GM21390 (cell line): Measurements from ENCODE around the gene NUTF2.

ENCODE experiments used
- ATAC-seq: cut with Tn5 transposase; IDR thresholded peaks from one replicate; pipeline ENCODE4 v1.9.1; 2021; ENCODE audit not compliant: unreplicated experiment

The NUTF2 gene

DNA sequence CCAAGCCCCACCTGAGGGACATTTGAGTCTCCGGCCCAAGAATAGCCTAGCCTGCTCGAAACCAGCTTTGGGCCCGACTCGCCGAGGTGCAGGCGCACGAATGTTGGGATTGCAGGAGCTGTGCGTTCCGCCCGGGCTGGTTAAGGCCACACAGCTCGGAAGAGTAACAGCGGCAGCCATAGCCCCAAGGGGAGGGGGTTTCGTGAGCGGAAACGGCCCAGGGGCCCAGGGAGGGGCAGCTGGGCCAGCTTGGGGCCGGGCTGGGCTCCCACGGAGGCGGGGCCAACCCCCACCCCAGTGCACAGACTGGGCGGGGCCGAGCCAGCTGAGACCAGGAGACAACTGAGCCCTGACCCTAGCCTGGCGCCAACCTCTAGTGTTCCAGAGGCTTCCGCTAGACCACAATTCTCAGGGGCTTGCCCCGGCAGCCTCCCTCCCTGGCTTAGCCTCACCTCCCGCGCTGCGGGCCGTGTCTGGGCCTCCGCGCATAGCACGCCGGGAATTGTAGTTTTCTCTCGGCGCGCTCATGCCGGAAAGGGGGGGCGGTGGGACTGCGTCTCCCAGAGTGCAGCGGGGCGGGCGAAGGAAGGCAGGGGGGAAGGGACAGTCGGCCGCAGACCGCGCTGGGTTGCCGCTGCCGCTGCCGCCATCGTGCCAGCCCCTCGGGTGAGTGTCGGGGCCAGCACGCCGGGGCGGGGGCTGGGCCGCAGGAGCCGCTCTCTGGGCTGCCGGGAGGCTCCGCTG, at the start of gene NUTF2:
Gene NUTF2, plus strand, starts transcription at position 614 of the 744 bp plus-strand sequence. CDS start 18,198 bp downstream, outside the sequence.
- ATAC-seq: peak; percentile 55

DNA sequence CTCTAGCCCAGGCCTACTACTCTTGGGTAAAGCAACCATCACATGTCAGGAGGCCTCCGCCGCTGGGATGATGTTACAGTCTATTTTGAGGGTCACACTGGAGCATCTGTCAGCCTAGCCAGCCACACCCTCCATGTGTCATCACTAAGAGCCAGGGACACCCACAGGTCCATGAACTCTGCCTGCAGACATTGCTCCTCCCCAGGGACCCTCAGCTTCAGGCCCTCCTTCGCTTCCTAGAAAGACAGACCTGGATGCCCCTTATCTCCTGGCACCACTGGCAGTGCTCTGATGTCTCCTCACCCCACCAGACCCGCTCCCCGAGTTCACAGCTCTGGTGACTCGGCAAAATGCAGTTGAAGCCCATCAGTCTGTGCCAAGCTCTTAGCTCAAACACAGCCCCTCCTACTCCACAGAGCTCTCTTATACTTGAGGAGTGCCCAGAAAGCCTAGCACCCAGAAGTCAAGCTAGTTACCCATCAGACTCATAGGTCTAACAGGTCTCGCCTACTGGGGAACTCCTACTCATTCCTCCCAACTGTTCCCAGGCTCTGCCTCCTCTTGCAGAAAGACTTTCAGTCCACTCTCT, 46.3 kb upstream of the NUTF2 start:
- ATAC-seq: no peak

- ATAC-seq: no peak
Observed at GRCh38 chr16:67801241-67801640, 45.5 kb upstream of the NUTF2 start.

- no peak for ATAC-seq
Observed at GRCh38 chr16:67801883-67802282, 44.9 kb upstream of the NUTF2 start.

GRCh38 chr16:67803894-67804293, 42.8 kb upstream of the NUTF2 start:
- no peak for ATAC-seq

DNA sequence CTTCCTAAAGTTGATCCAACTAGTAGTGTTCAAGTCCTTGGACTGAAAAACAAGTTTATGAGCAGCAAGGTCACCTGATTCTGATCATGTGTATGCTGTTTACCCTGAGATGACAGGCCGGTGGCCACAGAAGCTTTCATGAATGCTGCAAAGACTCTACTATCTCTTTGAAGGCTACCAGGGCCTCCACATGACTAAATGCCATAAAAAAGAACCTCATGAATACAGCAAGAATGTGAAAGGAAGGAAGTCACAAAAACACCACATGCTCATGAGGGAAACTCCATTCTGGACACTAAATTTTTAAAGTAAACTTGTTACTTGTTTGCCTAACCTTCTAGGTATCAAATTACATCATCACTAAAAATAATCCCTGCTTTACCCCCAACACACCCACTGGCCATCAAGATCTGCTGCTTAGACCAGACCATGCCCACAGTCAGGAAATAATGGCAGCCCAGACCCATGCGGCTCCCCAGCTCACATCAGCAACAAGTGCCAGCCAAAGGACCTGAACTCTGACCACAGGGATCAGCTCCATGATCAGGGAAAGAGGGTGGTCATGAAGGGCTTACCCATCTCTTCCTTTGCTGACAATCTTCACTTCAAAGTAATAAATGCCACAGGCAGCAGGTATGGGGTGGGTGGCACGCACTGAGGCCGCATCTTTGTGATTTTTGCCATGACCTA, 41.7 kb upstream of the NUTF2 start:
- no peak for ATAC-seq

DNA sequence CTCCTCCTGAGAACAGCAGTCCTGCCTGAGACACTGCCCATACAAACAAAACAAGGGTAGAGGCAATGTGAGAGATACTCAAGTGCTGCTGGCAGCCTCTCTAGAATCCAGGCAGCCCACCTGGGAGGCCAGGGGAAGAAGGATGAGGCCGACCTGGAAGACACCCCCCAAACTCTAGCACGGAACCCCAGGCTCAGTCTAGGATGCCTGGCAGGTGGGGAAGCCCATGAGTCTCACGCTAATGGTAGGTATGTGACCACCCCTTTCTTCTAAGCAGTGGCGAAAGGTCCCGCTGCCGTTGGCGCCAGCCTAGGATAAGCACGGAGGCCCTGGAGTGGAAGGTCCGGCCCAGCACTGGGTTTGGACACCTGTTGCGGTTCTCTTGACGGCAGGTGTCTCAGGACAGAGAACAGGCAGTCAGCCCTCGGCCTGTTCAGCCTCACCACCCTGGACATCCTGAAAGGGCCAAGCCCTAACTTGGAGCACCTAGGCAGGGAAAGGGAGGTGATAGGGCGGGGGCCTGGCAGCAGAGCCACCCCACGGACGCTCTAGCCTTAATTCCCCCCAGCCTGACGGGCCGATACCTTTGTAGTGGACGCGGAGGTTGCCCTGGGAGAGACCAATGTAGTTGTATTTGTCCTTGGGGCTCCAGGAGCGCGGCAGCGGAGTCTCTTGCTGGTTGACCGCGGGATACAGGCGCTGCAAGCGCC, 40.9 kb upstream of the NUTF2 start:
- no peak for ATAC-seq

DNA sequence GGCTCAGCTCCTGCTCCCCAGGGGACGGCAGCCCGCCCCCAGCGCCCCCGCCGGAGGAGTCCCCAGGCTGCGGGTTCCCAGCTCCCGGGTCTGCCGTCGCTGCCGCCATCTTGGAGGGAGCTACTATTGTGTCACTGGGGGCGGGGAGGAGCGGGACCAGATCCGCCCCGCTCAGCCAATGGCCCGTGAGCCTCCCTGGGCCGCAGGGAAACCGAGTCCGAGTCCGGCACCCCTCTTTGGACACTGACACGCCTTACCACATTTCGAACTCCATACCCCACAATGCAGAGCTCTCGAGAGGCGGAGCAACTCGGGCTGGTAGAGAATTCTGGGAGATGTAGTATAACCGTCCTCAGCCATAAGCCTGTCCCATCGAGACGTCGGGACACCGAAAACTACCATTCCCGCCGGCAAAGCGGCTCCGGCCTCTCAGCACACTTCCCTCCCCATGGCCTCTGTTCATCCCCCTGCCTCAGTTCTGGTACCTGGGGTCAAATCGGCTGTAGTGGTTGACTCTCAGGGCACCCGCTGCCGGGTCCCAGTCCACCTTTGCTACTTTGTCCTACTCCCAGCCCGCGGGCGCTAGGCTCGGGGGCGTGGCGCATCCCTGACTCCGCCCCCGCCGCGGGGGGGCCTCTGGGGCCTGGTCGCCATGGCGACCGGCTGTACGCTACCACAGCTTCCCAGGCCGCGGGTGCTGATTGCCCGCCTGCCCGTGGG, 40.1 kb upstream of the NUTF2 start, which contains the start of the genes RANBP10 and TSNAXIP1:
Gene RANBP10, minus strand, starts transcription at position 133 of the 720 bp plus-strand sequence. Its CDS starts 24 bp downstream, at position 109.
Gene TSNAXIP1, plus strand, starts transcription at position 462 of the 720 bp plus-strand sequence. CDS start 261 bp downstream, outside the sequence.
- peak; percentile 92 for ATAC-seq

DNA sequence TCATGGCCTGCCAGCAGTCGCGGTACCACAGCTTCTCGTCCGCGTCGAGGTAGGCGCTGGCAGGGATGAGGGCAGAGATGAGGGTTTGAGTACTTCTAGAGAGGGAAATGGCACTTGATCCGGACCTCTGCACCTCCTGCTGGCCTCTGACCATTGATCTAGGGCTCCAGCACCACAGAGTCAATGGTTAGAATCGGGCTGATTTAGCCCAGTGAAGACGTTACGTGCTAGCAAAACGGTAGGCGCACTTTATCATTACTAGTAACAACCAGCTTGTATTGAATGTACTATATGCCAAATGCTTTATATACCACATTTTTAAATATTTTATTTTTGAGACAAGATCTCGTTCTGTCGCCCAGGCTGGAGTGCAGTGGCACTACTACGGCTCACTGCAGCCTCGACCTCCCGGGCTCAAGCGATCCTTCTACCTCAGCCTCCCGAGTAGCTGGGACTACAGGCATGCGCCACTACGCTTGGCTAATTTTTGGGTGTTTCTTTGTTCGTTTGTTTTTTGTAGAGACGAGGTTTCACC, 39.5 kb upstream of the NUTF2 start:
- ATAC-seq: no peak

GRCh38 chr16:67811899-67812298, 34.8 kb upstream of the NUTF2 start:
- ATAC-seq: no peak

GRCh38 chr16:67814567-67814966, 32.2 kb upstream of the NUTF2 start:
- no peak for ATAC-seq

DNA sequence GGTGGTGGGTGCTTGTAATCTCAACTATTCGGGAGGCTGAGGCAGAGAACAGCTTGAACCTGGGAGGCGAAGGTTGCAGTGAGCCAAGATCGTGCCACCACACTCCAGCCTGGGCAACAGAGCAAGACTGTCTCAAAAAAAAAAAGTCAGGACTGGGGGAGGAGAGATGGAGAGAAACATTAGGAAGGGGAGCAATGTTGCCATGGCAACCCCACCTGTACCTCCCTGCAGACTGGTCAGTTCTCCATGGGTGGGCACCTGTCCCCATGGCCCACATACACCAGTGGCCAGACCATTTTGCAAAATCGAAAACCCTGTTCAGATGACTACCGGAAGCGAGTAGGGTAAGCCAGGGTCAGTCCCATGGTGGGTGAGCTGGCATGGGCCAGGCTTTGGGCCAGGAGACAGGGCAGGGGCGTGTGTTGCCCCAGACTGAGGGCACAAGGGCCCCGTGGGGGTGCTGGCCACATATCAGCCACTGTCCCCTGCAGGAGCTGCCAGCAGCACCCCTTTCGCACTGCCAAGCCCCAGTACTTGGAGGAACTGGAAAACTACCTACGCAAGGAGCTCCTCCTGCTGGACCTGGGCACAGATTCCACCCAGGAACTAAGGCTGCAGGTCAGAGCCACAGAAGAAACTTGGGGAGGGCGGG, 26.0 kb upstream of the NUTF2 start:
- ATAC-seq: no peak

DNA sequence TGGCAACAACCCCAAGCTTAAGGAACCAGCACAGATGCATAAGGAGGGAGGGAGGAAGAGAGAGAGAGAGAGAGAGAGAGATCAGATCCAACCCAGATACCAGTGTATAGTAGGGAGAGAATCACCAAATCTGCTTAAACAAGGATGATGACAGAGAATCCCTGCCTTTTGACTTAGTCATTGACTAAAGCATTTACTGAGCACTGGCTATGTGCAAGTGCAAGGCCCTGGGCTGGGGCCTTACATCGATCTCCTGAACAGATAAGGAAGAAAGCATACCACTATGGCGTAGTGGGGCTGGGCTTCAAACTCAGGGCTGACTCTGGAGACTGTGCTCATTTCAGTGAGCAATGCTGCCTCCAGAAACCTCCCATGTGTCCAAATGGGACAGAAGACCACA, 24.2 kb upstream of the NUTF2 start:
- no peak for ATAC-seq

DNA sequence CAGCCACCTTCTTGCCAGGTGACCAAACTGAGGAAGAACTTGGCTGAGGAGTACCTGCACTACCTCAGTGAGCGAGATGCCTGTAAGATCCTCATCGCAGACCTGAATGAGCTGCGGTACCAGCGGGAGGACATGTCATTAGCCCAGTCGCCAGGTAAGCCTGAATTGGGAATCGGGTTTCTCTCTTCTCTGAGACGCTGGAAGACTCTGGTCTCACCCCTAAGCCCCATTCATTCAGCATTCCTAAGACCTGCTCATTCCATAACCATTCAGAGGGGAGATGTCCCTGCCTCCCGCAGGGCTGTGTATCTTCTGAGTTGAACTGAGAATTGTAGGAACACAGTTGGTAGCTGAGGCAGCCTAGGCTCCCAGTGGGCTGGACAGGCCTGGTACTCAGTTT, 21.6 kb upstream of the NUTF2 start:
- ATAC-seq: no peak

DNA sequence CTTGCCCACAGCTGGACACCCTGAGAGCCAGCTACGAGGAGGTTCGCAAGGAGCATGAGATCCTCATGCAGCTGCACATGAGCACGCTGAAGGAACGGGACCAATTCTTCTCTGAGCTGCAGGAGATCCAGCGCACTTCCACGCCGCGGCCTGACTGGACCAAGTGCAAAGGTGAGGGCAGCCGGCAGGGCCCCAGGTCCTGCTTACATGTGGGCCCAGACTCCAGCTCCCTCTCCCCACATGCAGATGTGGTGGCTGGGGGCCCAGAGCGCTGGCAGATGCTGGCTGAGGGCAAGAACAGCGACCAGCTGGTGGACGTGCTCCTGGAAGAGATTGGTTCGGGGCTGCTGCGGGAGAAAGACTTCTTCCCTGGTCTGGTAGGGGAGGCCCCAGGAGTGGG, 20.8 kb upstream of the NUTF2 start:
- ATAC-seq: no peak

DNA sequence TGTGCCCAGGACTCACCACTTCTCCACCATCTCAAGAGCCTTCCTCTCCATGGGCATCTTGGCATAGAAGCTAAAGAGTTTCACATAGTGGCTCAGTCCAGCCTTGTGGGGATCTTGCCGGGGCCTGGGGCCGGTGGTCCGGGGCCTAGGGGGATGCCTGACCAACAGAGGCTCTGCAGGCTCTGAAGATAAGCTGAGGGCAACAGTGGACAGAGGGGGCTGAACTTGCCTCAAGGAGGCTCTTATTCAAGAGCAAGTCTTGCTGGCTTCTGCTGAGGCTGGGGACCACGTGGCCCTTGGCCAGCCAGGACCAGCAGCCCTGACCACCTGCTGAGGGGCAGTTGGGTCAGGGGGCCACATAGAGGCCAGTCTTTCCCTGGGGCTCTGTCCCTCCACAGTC, 18.1 kb upstream of the NUTF2 start:
- ATAC-seq: no peak

DNA sequence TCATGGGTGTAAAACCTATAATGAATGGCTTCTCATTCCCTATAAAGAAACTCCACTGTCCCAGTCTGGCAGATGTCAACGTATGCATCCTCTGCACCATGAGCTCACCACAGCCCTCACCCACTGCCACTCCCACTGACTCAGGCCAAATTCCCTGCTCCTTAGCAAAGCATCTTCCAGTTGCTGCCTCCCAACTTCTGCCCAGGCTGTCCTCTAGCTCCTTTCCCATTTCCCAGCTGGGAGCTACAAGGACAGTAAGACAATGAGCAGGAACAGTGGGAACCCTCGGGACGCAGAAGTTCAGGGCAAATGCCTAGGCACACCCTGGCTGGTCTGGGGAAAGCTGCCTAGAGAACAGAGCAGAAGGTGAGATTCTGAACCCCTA, 13.7 kb upstream of the NUTF2 start:
- no peak for ATAC-seq

DNA sequence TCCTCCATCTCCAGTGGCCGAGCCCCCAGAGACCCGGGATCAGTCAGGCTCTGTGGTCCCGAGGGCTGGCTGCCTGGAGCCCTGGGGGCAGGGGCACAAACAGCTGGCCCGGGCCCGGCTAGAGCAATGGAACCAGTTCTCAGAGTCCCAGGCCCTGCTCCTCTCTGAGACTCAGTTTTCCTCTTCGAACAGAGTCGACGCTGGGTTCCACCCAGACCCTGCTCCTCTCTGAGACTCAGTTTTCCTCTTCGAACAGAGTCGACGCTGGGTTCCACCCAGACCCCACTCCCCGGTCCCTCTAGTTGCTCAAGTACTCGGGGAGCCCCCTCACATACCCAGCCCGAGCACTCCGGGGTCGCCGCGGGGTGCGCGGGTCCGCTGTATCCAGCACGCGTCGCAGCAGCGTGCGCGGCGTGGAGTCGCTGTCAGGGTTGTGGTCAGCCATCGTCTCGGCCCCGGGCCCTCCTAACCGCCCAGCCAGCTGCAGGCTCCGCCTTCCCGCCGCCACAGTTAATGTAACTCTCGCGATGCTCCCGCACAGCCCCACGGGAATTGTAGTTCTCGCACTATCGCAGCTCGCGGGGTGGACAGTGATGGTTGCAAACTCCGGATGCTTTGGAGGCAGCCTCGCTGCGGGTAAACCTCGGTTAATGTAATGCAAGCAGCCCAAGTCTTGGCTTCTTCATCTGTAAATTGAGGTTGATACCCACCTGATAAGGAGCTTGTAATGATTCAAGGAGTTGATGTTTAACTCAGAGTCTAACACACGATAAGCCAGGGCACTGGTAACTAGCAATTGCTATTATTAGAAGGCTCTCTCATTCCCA, 13.1 kb upstream of the NUTF2 start:
- peak; percentile 98 for ATAC-seq

GRCh38 chr16:67834242-67834614, 12.5 kb upstream of the NUTF2 start:
- no peak for ATAC-seq
